ENCODE measurements around the gene KCNH1. TPM values are rescaled to one million over a fixed set of nuclear protein-coding genes. Genes with fewer than 3 reads are reported as not detected.
"Not testable (repeated sequence)": the region's sequence is repeated elsewhere in the genome, so short reads cannot be mapped to it uniquely, and the experiment has no call there.

KCNH1 gene
- total RNA-seq, 2 experiments from 2014 or later = not detected

- no peak overlapping the region for H3K4me3 Mint-ChIP-seq
- ChIA-PET CTCF (no interaction called here), POLR2A (no interaction called here)
- no peak overlapping the region for H3K27ac Mint-ChIP-seq
- H3K36me3 Mint-ChIP-seq = no peaks in the 10 kb centered on the region
- no peaks in the 10 kb centered on the region for H3K9me3 Mint-ChIP-seq
- no peaks in the 10 kb centered on the region for H3K4me1 Mint-ChIP-seq (ENCODE audit: low read depth)
- DNase-seq = no peak
- intact Hi-C loops (cut with micrococcal nuclease) = no loop called here
- peaks cover 3% of the 10 kb centered on the region for H3K27me3 Mint-ChIP-seq
Measured at GRCh38 chr1:211092955-211093354, 41.0 kb downstream of the KCNH1 start.

GRCh38 chr1:211091867-211092266 is 42.1 kb downstream of the KCNH1 start:
- Mint-ChIP-seq H3K36me3 (no peaks in the 10 kb centered on the region), H3K27me3 (peaks cover 3% of the 10 kb centered on the region), H3K27ac (no peak overlapping the region), H3K4me1 (ENCODE audit: low read depth) (no peaks in the 10 kb centered on the region), H3K4me3 (no peak overlapping the region), H3K9me3 (no peaks in the 10 kb centered on the region)
- CTCF ChIA-PET = no interaction called here
- POLR2A ChIA-PET = no interaction called here
- intact Hi-C loops (cut with micrococcal nuclease) = no loop called here
- no peak for DNase-seq

GRCh38 chr1:211089536-211089935 is 44.4 kb downstream of the KCNH1 start:
- no peak for DNase-seq
- no peak overlapping the region for H3K4me3 Mint-ChIP-seq
- no peaks in the 10 kb centered on the region for H3K9me3 Mint-ChIP-seq
- H3K36me3 Mint-ChIP-seq = no peaks in the 10 kb centered on the region
- POLR2A ChIA-PET = no interaction called here
- no peaks in the 10 kb centered on the region for H3K4me1 Mint-ChIP-seq (ENCODE audit: low read depth)
- no peak overlapping the region for H3K27ac Mint-ChIP-seq
- intact Hi-C loops (cut with micrococcal nuclease) = no loop called here
- CTCF ChIA-PET = no interaction called here
- peaks cover 3% of the 10 kb centered on the region for H3K27me3 Mint-ChIP-seq

GRCh38 chr1:211088156-211088555 is 45.8 kb downstream of the KCNH1 start:
- Mint-ChIP-seq H3K27me3 (peaks cover 3% of the 10 kb centered on the region), H3K27ac (no peak overlapping the region), H3K4me3 (no peak overlapping the region), H3K9me3 (no peaks in the 10 kb centered on the region), H3K36me3 (no peaks in the 10 kb centered on the region), H3K4me1 (ENCODE audit: low read depth) (no peaks in the 10 kb centered on the region)
- CTCF ChIA-PET = no interaction called here
- POLR2A ChIA-PET = no interaction called here
- intact Hi-C loops (cut with micrococcal nuclease) = no loop called here
- no peak for DNase-seq

GRCh38 chr1:211082824-211083223 is 51.1 kb downstream of the KCNH1 start:
- Mint-ChIP-seq H3K36me3 (no peaks in the 10 kb centered on the region), H3K27me3 (peaks cover 10% of the 10 kb centered on the region), H3K9me3 (no peaks in the 10 kb centered on the region), H3K4me3 (no peak overlapping the region), H3K27ac (no peak overlapping the region), H3K4me1 (ENCODE audit: low read depth) (no peaks in the 10 kb centered on the region)
- ChIA-PET POLR2A (no interaction called here), CTCF (no interaction called here)
- intact Hi-C loops (cut with micrococcal nuclease) = no loop called here
- DNase-seq = no peak

- H3K4me3 Mint-ChIP-seq; DNase-seq; H3K27ac Mint-ChIP-seq; H3K36me3 Mint-ChIP-seq; H3K4me1 Mint-ChIP-seq (ENCODE audit: low read depth); CTCF ChIA-PET; POLR2A ChIA-PET; H3K9me3 Mint-ChIP-seq; intact Hi-C loops (cut with micrococcal nuclease): not testable (repeated sequence)
- H3K27me3 Mint-ChIP-seq = peaks cover 10% of the 10 kb centered on the region
Measured at GRCh38 chr1:211081447-211081846, 52.5 kb downstream of the KCNH1 start.

GRCh38 chr1:211068976-211069375 is 65.0 kb downstream of the KCNH1 start:
- H3K9me3 Mint-ChIP-seq = peaks cover 4% of the 10 kb centered on the region
- intact Hi-C loops (cut with micrococcal nuclease) = no loop called here
- no peaks in the 10 kb centered on the region for H3K36me3 Mint-ChIP-seq
- no peak overlapping the region for H3K4me3 Mint-ChIP-seq
- H3K4me1 Mint-ChIP-seq (ENCODE audit: low read depth) = no peaks in the 10 kb centered on the region
- ChIA-PET POLR2A (no interaction called here), CTCF (no interaction called here)
- DNase-seq = no peak
- no peak overlapping the region for H3K27ac Mint-ChIP-seq
- peaks cover 2% of the 10 kb centered on the region for H3K27me3 Mint-ChIP-seq

- intact Hi-C loops (cut with micrococcal nuclease) = no loop called here
- no peaks in the 10 kb centered on the region for H3K4me1 Mint-ChIP-seq (ENCODE audit: low read depth)
- no peak for DNase-seq
- H3K27me3 Mint-ChIP-seq = peaks cover 6% of the 10 kb centered on the region
- no peaks in the 10 kb centered on the region for H3K36me3 Mint-ChIP-seq
- peaks cover 4% of the 10 kb centered on the region for H3K9me3 Mint-ChIP-seq
- H3K4me3 Mint-ChIP-seq = no peak overlapping the region
- CTCF ChIA-PET = interaction anchor here (1.2 kb wide), 1 partner anchor 660 kb away, joined by 3 read pairs; no protein-coding TSS in a partner anchor
- POLR2A ChIA-PET = no interaction called here
- H3K27ac Mint-ChIP-seq = no peak overlapping the region
Measured at GRCh38 chr1:211066781-211067384, 67.1 kb downstream of the KCNH1 start.

GRCh38 chr1:211041838-211042237 is 92.1 kb downstream of the KCNH1 start:
- H3K9me3 Mint-ChIP-seq; H3K4me3 Mint-ChIP-seq; POLR2A ChIA-PET; H3K36me3 Mint-ChIP-seq; H3K27ac Mint-ChIP-seq; H3K4me1 Mint-ChIP-seq (ENCODE audit: low read depth); DNase-seq; intact Hi-C loops (cut with micrococcal nuclease); H3K27me3 Mint-ChIP-seq: not testable (repeated sequence)
- CTCF ChIA-PET = interaction anchor here (1.0 kb wide), 1 partner anchor 92 kb away, joined by 3 read pairs; the partner anchor contains the start of gene KCNH1

GRCh38 chr1:211037095-211037494 is 96.9 kb downstream of the KCNH1 start:
- Mint-ChIP-seq H3K36me3 (no peaks in the 10 kb centered on the region), H3K27ac (no peak overlapping the region), H3K9me3 (no peaks in the 10 kb centered on the region), H3K27me3 (no peaks in the 10 kb centered on the region), H3K4me1 (ENCODE audit: low read depth) (no peaks in the 10 kb centered on the region), H3K4me3 (no peak overlapping the region)
- ChIA-PET CTCF (no interaction called here), POLR2A (no interaction called here)
- intact Hi-C loops (cut with micrococcal nuclease) = no loop called here
- DNase-seq = peak; percentile 12

- POLR2A ChIA-PET = no interaction called here
Measured at GRCh38 chr1:211036381-211037060, 97.4 kb downstream of the KCNH1 start.

GRCh38 chr1:211035821-211036380 is 98.0 kb downstream of the KCNH1 start:
- Mint-ChIP-seq H3K4me1 (ENCODE audit: low read depth) (no peaks in the 10 kb centered on the region), H3K36me3 (no peaks in the 10 kb centered on the region), H3K27me3 (no peaks in the 10 kb centered on the region), H3K9me3 (no peaks in the 10 kb centered on the region), H3K4me3 (no peak overlapping the region), H3K27ac (no peak overlapping the region)
- intact Hi-C loops (cut with micrococcal nuclease) = no loop called here
- ChIA-PET CTCF (no interaction called here), POLR2A (no interaction called here)
- DNase-seq = no peak

More at GRCh38 chr1:211036381-211037060, 97.4 kb downstream of the KCNH1 start:
- no peak for DNase-seq
- H3K4me1 Mint-ChIP-seq (ENCODE audit: low read depth) = no peaks in the 10 kb centered on the region
- no peaks in the 10 kb centered on the region for H3K9me3 Mint-ChIP-seq
- no peaks in the 10 kb centered on the region for H3K36me3 Mint-ChIP-seq
- no peak overlapping the region for H3K27ac Mint-ChIP-seq
- no peak overlapping the region for H3K4me3 Mint-ChIP-seq
- no peaks in the 10 kb centered on the region for H3K27me3 Mint-ChIP-seq
- intact Hi-C loops (cut with micrococcal nuclease) = no loop called here
- CTCF ChIA-PET = no interaction called here

GRCh38 chr1:211033921-211034525 is 99.9 kb downstream of the KCNH1 start:
- H3K4me3 Mint-ChIP-seq = no peak overlapping the region
- H3K4me1 Mint-ChIP-seq (ENCODE audit: low read depth) = no peaks in the 10 kb centered on the region
- no peak overlapping the region for H3K27ac Mint-ChIP-seq
- ChIA-PET CTCF (no interaction called here), POLR2A (no interaction called here)
- H3K27me3 Mint-ChIP-seq = no peaks in the 10 kb centered on the region
- intact Hi-C loops (cut with micrococcal nuclease) = no loop called here
- H3K9me3 Mint-ChIP-seq = no peaks in the 10 kb centered on the region
- H3K36me3 Mint-ChIP-seq = no peaks in the 10 kb centered on the region
- no peak for DNase-seq
